ENCODE data around the gene UNC5CL. TPM values are rescaled to one million over a fixed set of nuclear protein-coding genes. Genes with fewer than 3 reads are reported as not detected.

The UNC5CL gene
- total RNA-seq, 1 donor from 2014 or later: 0.25 TPM

DNA sequence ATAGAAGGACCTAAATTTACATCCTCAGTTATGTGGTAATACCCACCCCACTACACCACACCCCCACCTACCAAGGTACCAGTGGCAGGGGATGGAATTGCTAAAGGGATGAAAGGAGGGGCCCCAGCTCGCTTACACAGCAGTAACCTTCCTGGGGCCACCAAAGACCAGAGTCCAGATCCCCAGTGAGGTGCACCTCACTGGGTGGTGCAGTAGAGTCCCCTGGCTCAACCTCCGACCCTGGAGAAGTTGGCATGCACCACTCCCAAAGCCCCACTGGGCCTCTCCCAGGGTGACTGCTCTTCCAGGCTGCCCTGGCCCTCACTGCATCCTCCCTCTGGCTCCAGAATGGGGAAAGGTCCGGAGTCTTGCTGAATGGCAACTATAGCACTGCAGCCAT is 816 bp downstream of the UNC5CL start:
- Mint-ChIP-seq H3K27ac (ENCODE audit: unreplicated experiment) (no peak overlapping the region), H3K27me3 (ENCODE audit: low read depth) (peaks cover 11% of the 10 kb centered on the region), H3K4me3 (ENCODE audit: unreplicated experiment) (no peak overlapping the region)

DNA sequence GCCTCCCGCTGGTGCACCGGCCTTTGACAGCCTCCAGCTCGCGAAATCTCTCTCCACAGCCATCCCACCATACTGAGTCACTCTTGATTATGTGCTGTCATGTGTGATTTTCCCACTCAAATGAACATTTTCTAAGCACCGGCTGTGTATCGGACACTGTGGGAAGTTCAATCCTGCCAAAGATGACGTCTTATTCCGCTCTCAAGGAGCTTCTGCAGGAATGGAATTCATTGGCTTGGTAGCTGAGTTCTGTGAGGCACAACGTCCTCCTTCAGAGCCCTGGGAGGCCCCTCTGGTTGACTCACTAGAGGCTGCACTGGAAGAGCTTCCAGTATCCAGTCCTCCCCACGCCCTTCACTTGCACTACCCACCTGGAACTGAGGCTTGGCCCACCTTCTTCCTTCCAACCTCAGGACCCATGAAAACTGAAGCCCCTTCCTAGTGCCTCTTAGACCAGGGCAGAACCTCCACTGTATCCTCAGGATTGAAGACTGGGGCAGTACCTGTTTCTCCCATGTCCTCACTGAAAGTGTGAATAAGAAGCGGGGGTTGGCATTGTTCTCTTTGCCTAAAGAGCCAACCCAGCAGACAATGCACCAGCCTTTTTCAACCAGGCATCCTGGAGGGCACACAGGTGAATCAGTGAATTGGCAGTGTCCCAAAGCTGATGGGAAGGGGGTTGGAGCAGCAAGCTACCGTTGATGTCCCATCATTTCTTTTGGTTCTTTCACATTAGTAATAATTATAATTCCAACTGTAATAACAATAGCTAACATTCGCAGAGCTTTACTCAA is 1.7 kb downstream of the UNC5CL start:
- Mint-ChIP-seq H3K9me3 (ENCODE audit: low read depth) (no peaks in the 10 kb centered on the region), H3K36me3 (ENCODE audit: low read depth) (no peaks in the 10 kb centered on the region), H3K4me3 (ENCODE audit: unreplicated experiment) (no peak overlapping the region), H3K27ac (ENCODE audit: unreplicated experiment) (no peak overlapping the region), H3K27me3 (ENCODE audit: low read depth) (peaks cover 12% of the 10 kb centered on the region), H3K4me1 (ENCODE audit: low read depth) (peaks cover 9% of the 10 kb centered on the region)
- no peak for DNase-seq (ENCODE audit: low spot score)
- TF ChIP-seq, protein P1, sequence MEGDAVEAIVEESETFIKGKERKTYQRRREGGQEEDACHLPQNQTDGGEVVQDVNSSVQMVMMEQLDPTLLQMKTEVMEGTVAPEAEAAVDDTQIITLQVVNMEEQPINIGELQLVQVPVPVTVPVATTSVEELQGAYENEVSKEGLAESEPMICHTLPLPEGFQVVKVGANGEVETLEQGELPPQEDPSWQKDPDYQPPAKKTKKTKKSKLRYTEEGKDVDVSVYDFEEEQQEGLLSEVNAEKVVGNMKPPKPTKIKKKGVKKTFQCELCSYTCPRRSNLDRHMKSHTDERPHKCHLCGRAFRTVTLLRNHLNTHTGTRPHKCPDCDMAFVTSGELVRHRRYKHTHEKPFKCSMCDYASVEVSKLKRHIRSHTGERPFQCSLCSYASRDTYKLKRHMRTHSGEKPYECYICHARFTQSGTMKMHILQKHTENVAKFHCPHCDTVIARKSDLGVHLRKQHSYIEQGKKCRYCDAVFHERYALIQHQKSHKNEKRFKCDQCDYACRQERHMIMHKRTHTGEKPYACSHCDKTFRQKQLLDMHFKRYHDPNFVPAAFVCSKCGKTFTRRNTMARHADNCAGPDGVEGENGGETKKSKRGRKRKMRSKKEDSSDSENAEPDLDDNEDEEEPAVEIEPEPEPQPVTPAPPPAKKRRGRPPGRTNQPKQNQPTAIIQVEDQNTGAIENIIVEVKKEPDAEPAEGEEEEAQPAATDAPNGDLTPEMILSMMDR (IDR thresholded peaks at IDR 0.05): no peak

More for the DNA sequence above, 816 bp downstream of the UNC5CL start:
- TF ChIP-seq, protein P1 (IDR thresholded peaks at IDR 0.05): no peak
- no peak for DNase-seq (ENCODE audit: low spot score)
- no peaks in the 10 kb centered on the region for H3K9me3 Mint-ChIP-seq (ENCODE audit: low read depth)
- H3K36me3 Mint-ChIP-seq (ENCODE audit: low read depth): no peaks in the 10 kb centered on the region
- peaks cover 9% of the 10 kb centered on the region for H3K4me1 Mint-ChIP-seq (ENCODE audit: low read depth)

DNA sequence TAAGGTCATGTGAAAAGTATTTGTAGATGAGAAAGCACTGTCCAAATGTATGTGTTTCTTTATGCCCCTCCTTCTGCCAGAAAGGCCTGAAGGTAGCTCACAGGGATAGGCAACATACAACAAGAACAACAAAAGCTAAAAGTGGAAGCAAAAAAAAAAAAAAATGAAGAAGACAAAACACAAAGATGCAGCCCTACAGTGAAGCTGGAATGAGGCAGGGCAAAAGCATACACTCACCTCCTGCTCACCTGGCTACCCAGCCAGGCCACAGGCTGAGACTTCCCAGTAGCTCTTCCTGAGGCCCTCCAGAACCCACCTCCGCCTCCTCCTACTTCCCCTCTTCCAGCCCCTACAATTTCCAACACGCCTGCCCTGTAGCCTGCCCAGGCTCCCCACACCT is 2.4 kb downstream of the UNC5CL start:
- no peaks in the 10 kb centered on the region for H3K9me3 Mint-ChIP-seq (ENCODE audit: low read depth)
- DNase-seq (ENCODE audit: low spot score): no peak
- peaks cover 14% of the 10 kb centered on the region for H3K27me3 Mint-ChIP-seq (ENCODE audit: low read depth)
- TF ChIP-seq, protein P1 (IDR thresholded peaks at IDR 0.05): no peak
- peaks cover 9% of the 10 kb centered on the region for H3K4me1 Mint-ChIP-seq (ENCODE audit: low read depth)
- H3K4me3 Mint-ChIP-seq (ENCODE audit: unreplicated experiment): no peak overlapping the region
- H3K36me3 Mint-ChIP-seq (ENCODE audit: low read depth): no peaks in the 10 kb centered on the region
- H3K27ac Mint-ChIP-seq (ENCODE audit: unreplicated experiment): no peak overlapping the region

DNA sequence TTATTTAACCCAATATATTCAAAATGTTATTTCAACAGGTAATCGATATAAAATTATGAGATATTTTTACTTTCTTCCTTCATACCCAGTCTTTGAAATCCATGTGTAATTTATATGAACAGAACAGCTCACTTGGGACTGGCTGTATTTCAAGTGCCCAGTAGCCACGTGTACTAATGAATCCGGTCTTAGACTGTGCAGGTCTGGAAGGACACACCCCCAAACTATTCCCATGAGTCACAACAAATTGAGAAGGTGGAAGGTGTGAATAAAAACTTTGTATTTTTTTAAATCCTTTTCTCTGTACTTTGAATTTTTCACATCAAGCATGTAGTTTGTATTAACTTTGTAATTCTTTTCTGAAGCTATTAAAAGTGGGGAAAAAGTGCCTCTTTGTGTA is 2.8 kb downstream of the UNC5CL start:
- Mint-ChIP-seq H3K4me3 (ENCODE audit: unreplicated experiment) (no peak overlapping the region), H3K4me1 (ENCODE audit: low read depth) (peaks cover 9% of the 10 kb centered on the region), H3K27ac (ENCODE audit: unreplicated experiment) (no peak overlapping the region), H3K27me3 (ENCODE audit: low read depth) (peaks cover 17% of the 10 kb centered on the region), H3K36me3 (ENCODE audit: low read depth) (no peaks in the 10 kb centered on the region), H3K9me3 (ENCODE audit: low read depth) (no peaks in the 10 kb centered on the region)
- TF ChIP-seq, protein P1 (IDR thresholded peaks at IDR 0.05): no peak
- no peak for DNase-seq (ENCODE audit: low spot score)

DNA sequence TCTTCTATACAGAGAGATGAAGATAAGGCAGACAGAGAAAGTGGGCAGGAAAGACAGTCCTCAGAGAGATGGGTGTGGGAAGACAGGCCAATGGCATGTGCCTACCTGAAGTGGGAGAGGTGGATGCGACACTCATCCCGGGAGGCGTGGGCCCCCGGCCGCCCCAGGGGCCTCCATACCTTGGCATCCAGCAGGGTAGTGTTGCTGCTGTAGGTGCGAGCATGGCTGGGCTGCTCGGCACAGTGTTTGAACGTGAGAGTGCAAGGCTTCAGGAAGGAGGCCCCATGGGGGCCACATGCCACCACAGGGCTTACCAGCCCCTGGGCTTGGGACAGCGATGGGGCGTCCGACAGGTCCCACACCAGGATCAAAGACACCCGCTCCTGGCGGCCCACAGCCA is 5.2 kb downstream of the UNC5CL start:
- Mint-ChIP-seq H3K27me3 (ENCODE audit: low read depth) (peaks cover 20% of the 10 kb centered on the region), H3K4me1 (ENCODE audit: low read depth) (peaks cover 4% of the 10 kb centered on the region), H3K4me3 (ENCODE audit: unreplicated experiment) (no peak overlapping the region), H3K36me3 (ENCODE audit: low read depth) (no peaks in the 10 kb centered on the region), H3K27ac (ENCODE audit: unreplicated experiment) (peak overlapping the region; percentile 28), H3K9me3 (ENCODE audit: low read depth) (no peaks in the 10 kb centered on the region)
- DNase-seq (ENCODE audit: low spot score): no peak
- TF ChIP-seq, protein P1 (IDR thresholded peaks at IDR 0.05): no peak
